Measurements from ENCODE around the gene HTR1D. TPM values are rescaled to one million over a fixed set of nuclear protein-coding genes. Genes with fewer than 3 reads are reported as not detected.
"Not testable (repeated sequence)": the region's sequence is repeated elsewhere in the genome, so short reads cannot be mapped to it uniquely, and the experiment has no call there.

The HTR1D gene
- total and polyA plus RNA-seq, 8 donors: 0.07 to 0.26 (median 0.16) TPM

GRCh38 chr1:23210963-23211362, 6.3 kb downstream of the HTR1D start:
- DNase-seq (no peak), ATAC-seq (no peak)
- TF ChIP-seq CTCF (IDR thresholded peaks at IDR 0.05): no peak
- H3K4me1 ChIP-seq: no peaks in the 10 kb centered on the region
- H3K27me3 ChIP-seq: peaks cover 6 to 50% of the 10 kb centered on the region in 2 donors
- no peak overlapping the region for H3K4me3 ChIP-seq
- H3K36me3 ChIP-seq: no peaks in the 10 kb centered on the region
- H3K27ac ChIP-seq: no peak overlapping the region
- intact Hi-C loops (cut with DNase I): no loop called here
- no peaks in the 10 kb centered on the region for H3K9me3 ChIP-seq

GRCh38 chr1:23210351-23210785, 6.9 kb downstream of the HTR1D start:
- Histone ChIP-seq H3K4me3 (no peak overlapping the region), H3K9me3 (no peaks in the 10 kb centered on the region), H3K4me1 (no peaks in the 10 kb centered on the region), H3K36me3 (no peaks in the 10 kb centered on the region), H3K27me3 (peaks cover 0 to 44% of the 10 kb centered on the region in 2 donors), H3K27ac (no peak overlapping the region)
- intact Hi-C loops (cut with DNase I): no loop called here
- no peak for ATAC-seq
- no peak for DNase-seq
- TF ChIP-seq CTCF (IDR thresholded peaks at IDR 0.05): no peak

DNA sequence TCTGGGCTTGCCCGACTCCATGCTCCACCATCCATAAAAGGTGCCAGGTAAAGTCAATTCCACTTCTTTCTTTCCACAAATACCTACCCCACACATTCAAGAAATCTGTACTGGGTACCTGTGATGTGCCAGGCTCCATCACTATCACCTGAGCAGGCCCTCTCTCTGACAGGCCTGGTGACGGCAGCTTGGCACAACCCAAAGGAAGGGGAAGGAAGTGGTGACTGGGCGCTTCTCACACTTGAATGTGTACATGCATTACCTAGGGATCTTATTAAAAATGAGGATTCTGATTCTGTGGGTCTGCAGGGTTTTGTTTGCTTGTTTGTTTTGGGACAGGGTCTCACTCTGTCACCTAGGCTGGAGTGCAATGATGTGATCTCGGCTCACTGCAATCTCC, 7.5 kb downstream of the HTR1D start:
- ATAC-seq: no peak
- H3K4me1 ChIP-seq: no peaks in the 10 kb centered on the region
- TF ChIP-seq CTCF (IDR thresholded peaks at IDR 0.05): no peak
- peaks cover 0 to 38% of the 10 kb centered on the region in 2 donors for H3K27me3 ChIP-seq
- H3K9me3 ChIP-seq: no peaks in the 10 kb centered on the region
- no peak for DNase-seq
- no peak overlapping the region for H3K4me3 ChIP-seq
- intact Hi-C loops (cut with DNase I): no loop called here
- H3K27ac ChIP-seq: no peak overlapping the region
- no peaks in the 10 kb centered on the region for H3K36me3 ChIP-seq

GRCh38 chr1:23208527-23208926, 8.8 kb downstream of the HTR1D start:
- H3K27ac ChIP-seq: no peak overlapping the region
- intact Hi-C loops (cut with DNase I): no loop called here
- no peaks in the 10 kb centered on the region for H3K9me3 ChIP-seq
- no peak for TF ChIP-seq CTCF (IDR thresholded peaks at IDR 0.05)
- no peaks in the 10 kb centered on the region for H3K4me1 ChIP-seq
- no peaks in the 10 kb centered on the region for H3K36me3 ChIP-seq
- H3K27me3 ChIP-seq: peaks cover 0 to 30% of the 10 kb centered on the region in 2 donors
- no peak for ATAC-seq
- no peak for DNase-seq
- H3K4me3 ChIP-seq: no peak overlapping the region

DNA sequence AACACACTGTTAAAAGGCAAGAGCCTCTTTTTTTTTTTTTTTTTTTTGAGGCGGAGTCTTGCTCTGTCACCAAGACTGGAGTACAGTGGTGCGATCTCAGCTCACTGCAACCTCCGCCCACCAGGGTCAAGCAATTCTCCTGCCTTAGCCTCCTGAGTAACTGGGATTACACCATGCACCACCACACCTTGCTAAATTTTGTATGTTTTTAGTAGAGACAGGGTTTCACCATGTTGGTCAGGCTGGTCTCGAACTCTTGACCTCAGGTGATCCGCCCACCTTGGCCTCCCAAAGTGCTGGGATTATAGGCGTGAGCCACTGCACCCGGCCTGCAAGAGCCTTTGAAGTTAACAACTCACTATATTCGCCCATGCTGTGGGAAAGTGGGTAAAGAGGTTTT, 9.6 kb downstream of the HTR1D start:
- H3K4me3 ChIP-seq; H3K27ac ChIP-seq; intact Hi-C loops (cut with DNase I); H3K9me3 ChIP-seq; DNase-seq; ATAC-seq; H3K36me3 ChIP-seq; H3K4me1 ChIP-seq: not testable (repeated sequence)
- peaks cover 0 to 25% of the 10 kb centered on the region in 2 donors for H3K27me3 ChIP-seq

DNA sequence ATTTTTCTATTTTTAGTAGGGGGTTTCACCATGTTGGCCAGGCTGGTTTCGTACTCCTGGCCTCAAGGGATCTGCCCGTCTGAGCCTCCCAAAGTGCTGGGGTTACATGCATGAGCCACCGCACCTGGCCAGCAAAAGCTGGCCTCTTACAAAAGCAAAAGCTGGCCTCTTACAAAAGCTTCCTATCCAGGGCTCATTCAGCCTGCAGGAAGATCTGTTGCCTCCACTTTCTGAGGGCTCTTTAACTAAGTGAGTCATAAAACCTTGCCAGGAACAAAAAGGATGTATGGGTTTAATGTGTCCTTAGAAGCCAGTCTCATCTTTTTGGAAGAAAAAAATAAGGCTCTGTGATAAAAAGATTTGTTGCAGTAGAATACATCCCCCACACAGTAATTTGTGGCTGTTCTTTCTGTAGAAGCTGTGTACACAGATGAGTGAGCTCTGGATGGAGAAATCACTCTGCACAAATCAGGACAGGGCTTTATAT, 15.0 kb downstream of the HTR1D start:
- Histone ChIP-seq H3K9me3 (no peaks in the 10 kb centered on the region), H3K4me1 (no peaks in the 10 kb centered on the region), H3K36me3 (no peaks in the 10 kb centered on the region), H3K27me3 (no peaks in the 10 kb centered on the region), H3K4me3 (no peak overlapping the region), H3K27ac (no peak overlapping the region)
- no peak for TF ChIP-seq CTCF (IDR thresholded peaks at IDR 0.05)
- DNase-seq: no peak
- intact Hi-C loops (cut with DNase I): no loop called here
- no peak for ATAC-seq
